K562 treated with DMSO at 1 percent for 4 hours (cell line): Measurements from ENCODE around the gene KLRF1. TPM values are rescaled to one million over a fixed set of nuclear protein-coding genes. Genes with fewer than 3 reads are reported as not detected.

Source experiments
- total RNA-seq: library from RNA; unstranded; fragments of 300-600 nt; gene quantifications from 2 replicates; pipeline ENCODE4 v1.2.3, GENCODE V29; 2022; ENCODE audit not compliant: insufficient read depth

Gene KLRF1
- not detected in 2 replicates for total RNA-seq

GRCh38 chr12:9827209-9827888 lies at the start of gene KLRF1:
Gene KLRF1 (plus strand): TSS chr12:9827481. CDS start chr12:9827545, 64 bp downstream.

GRCh38 chr12:9869307-9870161 lies 42.3 kb downstream of the KLRF1 start, which contains the start of gene CLEC2B:
Gene CLEC2B (minus strand): TSS chr12:9869354.

GRCh38 chr12:9881246-9881645 lies 54.0 kb downstream of the KLRF1 start, which contains the start of gene KLRF2:
Gene KLRF2 (plus strand): TSS chr12:9881489. CDS start chr12:9881596, 107 bp downstream.

Other genes starting within 250 kb of the KLRF1 start
- gene KLRB1, start 219.6 kb upstream of the KLRF1 start, total RNA-seq = not detected in 2 replicates
- gene CLEC2D, start 157.8 kb upstream of the KLRF1 start, total RNA-seq = 1.5 and 1.7 TPM in 2 replicates
- gene CLECL1, start 94.4 kb upstream of the KLRF1 start, total RNA-seq = not detected in 2 replicates
- 1.1 and 3.2 TPM in 2 replicates for gene CD69, start 66.6 kb upstream of the KLRF1 start, total RNA-seq
- 0.90 TPM in 1 of 2 replicates, not detected in the other for gene CLEC2B, start 41.9 kb downstream of the KLRF1 start, total RNA-seq
- gene KLRF2, start 54.0 kb downstream of the KLRF1 start, total RNA-seq = not detected in 2 replicates
- gene CLEC2A, start 104.9 kb downstream of the KLRF1 start, total RNA-seq = not detected in 2 replicates
- gene CLEC12A, start 143.9 kb downstream of the KLRF1 start, total RNA-seq = not detected in 2 replicates
- not detected in 2 replicates for gene CLEC1B, start 171.6 kb downstream of the KLRF1 start, total RNA-seq
- not detected in 2 replicates for gene CLEC12B, start 183.1 kb downstream of the KLRF1 start, total RNA-seq
- not detected in 2 replicates for gene CLEC9A, start 203.2 kb downstream of the KLRF1 start, total RNA-seq